ENCODE results near the gene GLT6D1.

GLT6D1 gene

GRCh38 chr9:135620558-135620957 lies 18.8 kb downstream of the GLT6D1 start:
- no peak for DNase-seq

DNA sequence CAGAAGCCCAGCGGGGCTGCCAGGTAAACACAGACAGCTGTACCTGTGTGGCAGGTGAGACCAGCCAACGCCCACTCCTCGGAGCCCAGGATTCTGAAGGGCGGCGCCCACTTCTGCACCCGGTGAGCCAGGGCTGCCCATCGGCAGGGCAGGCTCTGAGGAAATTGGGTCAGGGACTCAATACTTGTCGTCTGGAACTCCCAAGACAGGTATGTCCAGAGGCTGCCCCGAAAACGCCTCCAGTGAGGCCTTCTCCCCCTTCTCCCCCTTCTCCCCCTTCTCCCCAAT lies 19.8 kb downstream of the GLT6D1 start:
- DNase-seq, result no peak

DNA sequence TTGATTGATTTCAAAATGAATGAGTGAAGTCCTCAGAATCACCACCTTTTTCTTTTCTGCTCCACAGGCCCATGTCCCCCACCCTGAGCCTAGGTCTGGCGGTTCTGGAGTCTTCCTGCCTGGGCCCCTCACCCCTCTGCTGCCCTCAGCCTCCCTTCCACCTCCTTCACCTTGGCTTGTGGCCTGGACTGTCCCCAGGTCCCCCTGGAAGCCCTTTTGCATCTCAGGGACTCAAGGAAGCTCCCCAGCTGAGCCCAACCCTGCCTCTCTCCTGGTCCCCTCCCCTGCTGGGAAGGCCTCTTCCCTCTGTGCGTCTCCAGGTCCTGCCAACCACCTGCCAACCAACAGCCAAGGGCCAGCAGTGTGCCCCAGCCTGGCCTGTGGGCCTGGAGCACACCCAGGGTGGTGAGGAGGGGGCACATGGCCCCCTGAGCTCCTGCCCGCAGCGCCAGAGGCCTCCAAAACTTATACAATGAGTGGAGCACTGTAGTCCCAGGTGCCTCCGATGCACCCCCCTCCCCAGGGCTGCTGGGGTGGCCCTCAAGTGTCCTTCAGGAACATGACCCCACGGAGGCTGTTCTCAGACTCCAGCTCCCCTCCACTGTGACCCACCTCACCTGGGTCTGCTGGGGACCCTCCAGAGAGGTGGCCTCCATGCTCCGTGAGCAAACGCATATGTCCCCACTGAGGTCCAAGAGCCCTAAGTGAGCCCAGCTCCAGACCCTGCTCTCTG lies 20.3 kb downstream of the GLT6D1 start:
- DNase-seq, result no peak

DNA sequence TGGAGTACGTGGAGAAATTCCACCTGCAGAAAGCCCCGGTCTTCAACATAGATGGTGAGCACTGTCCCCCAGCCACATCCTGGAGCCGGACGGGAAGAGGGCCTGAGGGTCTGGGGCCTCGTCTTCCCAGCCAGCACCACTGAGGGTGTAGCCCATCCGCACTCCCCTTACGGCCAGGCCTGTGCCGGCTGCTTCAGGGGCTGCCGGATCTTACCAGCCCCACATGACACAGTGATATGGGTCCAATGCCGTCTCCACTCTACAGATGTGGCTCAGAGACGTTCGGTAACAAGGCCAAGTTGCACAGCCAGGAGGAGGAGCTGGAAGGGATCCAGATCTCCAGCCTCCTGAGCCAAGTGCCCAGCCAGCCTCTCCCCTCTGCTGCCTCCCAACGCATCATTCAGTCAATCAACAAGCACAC lies 21.3 kb downstream of the GLT6D1 start:
- no peak for DNase-seq

DNA sequence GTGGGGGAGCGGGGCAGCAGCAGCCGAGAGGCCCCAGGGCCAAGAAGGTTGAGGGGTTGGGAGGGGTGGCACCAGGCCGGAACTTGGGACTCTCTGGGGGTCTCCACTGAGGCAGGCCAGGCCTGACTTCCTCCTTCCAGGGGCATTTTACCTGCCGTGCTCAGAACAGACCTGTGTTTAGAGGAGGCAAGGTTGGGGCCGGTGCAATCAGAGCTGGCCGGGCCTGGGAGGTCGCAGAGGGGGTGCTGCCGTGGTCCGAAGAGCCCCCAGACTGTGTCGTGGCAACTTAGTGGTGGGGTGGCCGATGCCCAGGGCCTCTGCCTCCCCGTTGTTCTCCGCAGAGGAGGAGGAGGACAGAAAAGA lies 21.8 kb downstream of the GLT6D1 start:
- DNase-seq, result no peak

DNA sequence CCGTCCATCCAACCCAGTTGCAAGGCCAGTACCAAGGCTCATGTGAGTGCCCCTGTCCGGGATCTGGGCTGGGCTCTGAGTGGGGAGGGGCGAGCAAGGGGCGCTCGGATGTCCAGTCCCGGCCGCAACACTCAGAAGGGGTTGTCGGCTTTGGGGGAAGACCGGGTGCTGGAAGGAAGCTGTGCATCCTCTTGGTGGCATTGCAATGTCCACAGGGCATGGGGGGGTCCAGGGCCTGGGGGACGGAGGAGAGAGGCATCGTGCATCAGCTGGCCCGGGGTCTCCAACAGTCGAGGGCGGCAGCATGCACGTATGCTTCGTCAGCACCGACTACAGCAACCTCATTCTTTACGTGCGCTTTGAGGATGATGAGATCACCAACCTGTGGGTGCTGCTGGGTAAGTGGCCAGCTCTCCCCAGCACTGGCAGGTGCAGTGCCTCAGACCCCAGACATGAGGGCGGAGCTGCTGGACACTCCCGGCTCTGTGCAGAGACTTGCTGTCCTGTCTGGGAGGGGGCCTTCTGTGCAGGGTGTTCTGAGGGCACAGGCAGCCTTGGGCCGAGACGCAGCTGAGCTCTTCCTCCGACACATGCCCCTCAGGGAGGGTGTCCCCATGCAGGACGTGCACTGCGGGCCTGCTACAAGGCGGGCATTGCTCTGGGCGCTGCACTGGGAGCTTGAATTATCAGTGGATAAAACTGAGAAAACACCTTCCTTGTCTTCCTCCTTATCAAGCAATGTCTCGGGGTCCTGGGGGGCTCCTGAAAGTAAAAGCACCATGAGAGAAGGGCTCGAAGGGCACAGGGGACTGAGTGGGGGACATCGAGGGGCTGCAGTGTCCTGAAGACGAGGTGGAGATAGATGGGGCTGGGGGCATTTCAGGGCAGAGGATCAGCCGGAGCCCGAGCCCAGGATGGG lies 22.5 kb downstream of the GLT6D1 start:
- DNase-seq, result no peak

GRCh38 chr9:135615666-135616618 lies 23.4 kb downstream of the GLT6D1 start:
- no peak for DNase-seq

DNA sequence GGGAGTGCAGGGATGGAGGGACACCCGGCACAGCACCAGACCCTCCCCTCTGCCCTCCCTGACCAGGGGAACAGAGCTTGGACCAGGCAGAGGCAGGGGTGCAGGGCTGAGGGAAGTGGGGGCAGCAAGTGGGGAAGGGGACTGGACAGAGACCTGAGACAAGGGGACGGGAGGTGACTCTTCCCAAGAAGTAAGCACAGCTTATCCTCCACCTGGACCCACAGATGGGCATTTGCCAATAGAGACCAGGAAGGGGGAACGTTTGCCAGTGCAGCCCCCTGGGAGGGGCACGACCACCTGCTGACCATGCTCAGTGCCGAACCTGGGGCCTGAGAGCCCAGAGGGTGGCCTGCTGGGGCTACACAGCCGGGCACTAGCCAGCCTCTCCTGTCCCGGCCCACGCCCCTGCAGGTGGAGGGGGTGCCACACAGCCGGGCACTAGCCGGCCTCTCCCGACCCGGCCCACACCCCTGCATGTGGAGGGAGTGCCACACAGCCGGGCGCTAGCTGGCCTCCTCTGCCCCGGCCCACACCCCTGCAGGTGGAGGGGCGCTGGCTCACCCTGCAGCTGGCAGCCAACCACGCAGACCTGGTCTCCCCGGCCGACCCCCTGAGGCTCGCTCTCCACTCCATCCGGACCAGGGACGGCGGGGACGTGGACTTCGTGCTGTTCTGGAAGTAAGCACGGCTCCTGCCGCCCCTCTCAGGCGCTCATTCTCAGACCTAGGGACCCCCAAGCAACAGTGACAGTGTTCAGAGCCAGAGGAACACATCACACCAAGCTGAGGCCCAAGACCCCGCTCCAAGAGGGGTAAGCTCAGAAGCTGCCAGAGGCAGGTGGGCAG lies 24.3 kb downstream of the GLT6D1 start:
- DNase-seq, result no peak

GRCh38 chr9:135613946-135614805 lies 25.2 kb downstream of the GLT6D1 start:
- no peak for DNase-seq

- no peak for DNase-seq
Observed at GRCh38 chr9:135612981-135613910, 26.1 kb downstream of the GLT6D1 start.

DNA sequence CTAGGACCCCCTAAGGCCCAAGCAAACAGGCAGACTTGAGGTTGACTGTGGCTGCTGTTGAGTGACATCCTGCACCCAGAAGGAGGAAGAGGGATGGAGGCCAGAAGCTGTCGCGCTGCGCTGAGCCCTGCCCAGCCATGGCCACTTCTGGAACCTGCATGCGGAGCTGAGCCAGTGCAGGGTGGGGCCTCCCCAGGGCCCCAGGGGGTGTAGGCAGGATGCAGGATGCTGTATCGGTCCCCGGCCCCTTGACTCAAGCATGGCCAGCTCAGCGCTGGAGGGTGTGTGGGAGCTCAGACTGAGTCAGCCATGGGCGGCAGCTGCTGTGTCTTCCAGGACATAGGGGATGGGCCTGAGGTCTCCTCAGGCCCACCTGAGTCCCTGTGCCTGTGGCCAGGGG lies 26.9 kb downstream of the GLT6D1 start:
- no peak for DNase-seq

- DNase-seq, result no peak
Observed at GRCh38 chr9:135611875-135612209, 27.5 kb downstream of the GLT6D1 start.

GRCh38 chr9:135611142-135611874 lies 28.0 kb downstream of the GLT6D1 start:
- DNase-seq, result no peak

DNA sequence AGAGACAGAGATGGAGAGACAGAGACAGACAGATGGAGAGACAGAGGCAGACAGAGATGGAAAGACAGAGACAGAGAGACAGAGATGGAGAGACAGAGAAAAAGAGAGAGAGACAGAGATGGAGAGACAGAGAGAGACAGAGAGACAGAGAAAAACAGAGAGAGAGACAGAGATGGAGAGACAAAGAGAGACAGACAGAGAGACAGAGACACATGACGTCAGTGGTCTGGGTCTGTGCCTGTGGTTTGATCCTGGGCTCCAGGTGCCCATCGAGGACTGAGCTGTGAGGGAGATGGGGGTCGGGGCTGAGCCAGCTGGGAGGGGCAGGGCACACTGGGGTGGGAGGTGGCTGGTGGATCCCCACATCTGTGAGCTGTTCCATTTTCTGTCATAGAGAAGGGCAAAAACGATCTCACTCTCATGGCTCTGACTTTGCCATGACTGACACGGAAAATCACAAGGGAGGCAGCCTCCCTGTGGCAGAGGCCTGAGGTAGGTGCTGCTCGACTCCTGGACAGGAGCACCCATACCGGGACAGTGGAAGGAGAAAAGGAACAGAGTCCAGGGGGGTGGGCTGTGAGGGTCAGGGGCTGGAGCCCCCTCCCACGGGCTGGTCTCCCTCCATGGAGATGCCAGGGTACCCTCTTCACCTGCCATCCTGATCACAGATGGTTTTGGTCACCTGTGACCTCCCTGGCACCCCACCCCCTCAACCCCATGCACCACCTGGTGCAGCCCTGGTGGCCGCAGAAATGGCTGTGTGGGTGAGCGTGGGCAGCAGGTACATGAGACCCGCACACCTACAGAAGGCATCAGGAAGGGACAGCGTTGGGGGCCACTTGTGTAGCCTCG lies 28.8 kb downstream of the GLT6D1 start:
- no peak for DNase-seq

- DNase-seq, result no peak
Observed at GRCh38 chr9:135609366-135609955, 29.9 kb downstream of the GLT6D1 start.

GRCh38 chr9:135608999-135609317 lies 30.4 kb downstream of the GLT6D1 start:
- DNase-seq, result no peak

DNA sequence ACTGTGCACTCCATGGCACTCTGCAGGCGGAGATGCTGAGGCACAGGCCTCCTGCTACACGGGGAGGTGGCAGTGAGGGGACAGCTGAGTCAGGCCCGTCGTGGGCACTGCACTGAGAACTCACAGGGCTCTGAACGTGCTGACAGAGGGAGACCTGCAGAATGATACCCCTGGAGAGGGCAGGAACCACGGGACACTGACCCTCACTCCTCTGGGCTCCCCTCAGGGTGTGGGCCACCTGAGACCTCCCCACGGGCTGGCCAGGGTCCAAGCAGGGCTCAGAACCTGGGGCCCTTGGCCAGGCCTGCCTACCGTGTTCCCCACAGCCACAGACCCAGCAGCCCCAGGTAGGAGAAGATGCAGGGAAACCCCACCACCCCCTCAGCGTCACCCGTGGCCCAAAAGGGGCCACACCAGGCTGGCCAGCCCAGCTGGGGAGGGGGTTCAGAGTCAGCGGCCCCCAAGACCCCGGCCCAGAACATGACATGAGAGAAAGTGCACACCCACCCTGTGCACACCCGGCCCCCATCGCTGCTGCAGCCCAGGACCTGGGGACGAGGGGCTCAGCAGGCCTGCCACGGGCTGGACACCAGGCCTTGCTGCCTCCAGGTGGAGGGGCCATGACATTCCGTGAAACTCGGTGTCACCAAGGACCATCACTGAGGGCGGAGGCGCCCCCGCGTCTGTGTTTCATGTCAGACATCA lies 30.9 kb downstream of the GLT6D1 start:
- DNase-seq, result no peak

Measured in CD4-positive, alpha-beta T cell treated with Interleukin-12 subunit alpha and Interleukin-12 subunit beta, for 1 hour (primary cell).